Mononuclear cell (primary cell): ENCODE results near the gene ZBTB6. TPM values are rescaled to one million over a fixed set of nuclear protein-coding genes. Genes with fewer than 3 reads are reported as not detected.
"Not testable (repeated sequence)": the region's sequence is repeated elsewhere in the genome, so short reads cannot be mapped to it uniquely, and the experiment has no call there.

Experiments
- H3K27me3 ChIP-seq: 2 replicates; pipeline ENCODE4 v1.6.0; 2011; ENCODE audit warnings: low read length, control low read depth; ENCODE audit not compliant: insufficient read depth
- H3K4me1 ChIP-seq: 2 replicates; pipeline ENCODE4 v1.5.1; 2011; ENCODE audit warnings: mild to moderate bottlenecking, low read length, control low read depth; ENCODE audit not compliant: insufficient read depth
- H3K4me3 ChIP-seq: 2 replicates; pipeline ENCODE4 v1.5.1; 2011; ENCODE audit warnings: mild to moderate bottlenecking, low read length, moderate library complexity
- H3K9me3 ChIP-seq: 2 replicates; pipeline ENCODE4 v1.5.1; 2011; ENCODE audit warnings: low read depth, mild to moderate bottlenecking, control low read depth, low read length
- total RNA-seq: library from RNA; depleted of rRNA; stranded (reverse); fragments of >200 nt; gene quantifications from one replicate; pipeline ENCODE4 v1.2.3, GENCODE V29; 2012

The ZBTB6 gene
- total RNA-seq, 1 donor, result 11.2 TPM

- Histone ChIP-seq H3K9me3 (no peaks in the 10 kb centered on the region), H3K4me3 (no peak overlapping the region), H3K27me3 (no peaks in the 10 kb centered on the region), H3K4me1 (peaks cover 24% of the 10 kb centered on the region)
Measured at GRCh38 chr9:122939601-122940000, 26.5 kb upstream of the ZBTB6 start.

GRCh38 chr9:122936883-122937282, 23.8 kb upstream of the ZBTB6 start:
- Histone ChIP-seq H3K9me3 (no peaks in the 10 kb centered on the region), H3K4me3 (no peak overlapping the region), H3K27me3 (no peaks in the 10 kb centered on the region), H3K4me1 (peaks cover 29% of the 10 kb centered on the region)

- Histone ChIP-seq H3K4me1 (peaks cover 26% of the 10 kb centered on the region), H3K4me3 (no peak overlapping the region), H3K27me3 (no peaks in the 10 kb centered on the region), H3K9me3 (no peaks in the 10 kb centered on the region)
Measured at GRCh38 chr9:122936464-122936863, 23.3 kb upstream of the ZBTB6 start.

DNA sequence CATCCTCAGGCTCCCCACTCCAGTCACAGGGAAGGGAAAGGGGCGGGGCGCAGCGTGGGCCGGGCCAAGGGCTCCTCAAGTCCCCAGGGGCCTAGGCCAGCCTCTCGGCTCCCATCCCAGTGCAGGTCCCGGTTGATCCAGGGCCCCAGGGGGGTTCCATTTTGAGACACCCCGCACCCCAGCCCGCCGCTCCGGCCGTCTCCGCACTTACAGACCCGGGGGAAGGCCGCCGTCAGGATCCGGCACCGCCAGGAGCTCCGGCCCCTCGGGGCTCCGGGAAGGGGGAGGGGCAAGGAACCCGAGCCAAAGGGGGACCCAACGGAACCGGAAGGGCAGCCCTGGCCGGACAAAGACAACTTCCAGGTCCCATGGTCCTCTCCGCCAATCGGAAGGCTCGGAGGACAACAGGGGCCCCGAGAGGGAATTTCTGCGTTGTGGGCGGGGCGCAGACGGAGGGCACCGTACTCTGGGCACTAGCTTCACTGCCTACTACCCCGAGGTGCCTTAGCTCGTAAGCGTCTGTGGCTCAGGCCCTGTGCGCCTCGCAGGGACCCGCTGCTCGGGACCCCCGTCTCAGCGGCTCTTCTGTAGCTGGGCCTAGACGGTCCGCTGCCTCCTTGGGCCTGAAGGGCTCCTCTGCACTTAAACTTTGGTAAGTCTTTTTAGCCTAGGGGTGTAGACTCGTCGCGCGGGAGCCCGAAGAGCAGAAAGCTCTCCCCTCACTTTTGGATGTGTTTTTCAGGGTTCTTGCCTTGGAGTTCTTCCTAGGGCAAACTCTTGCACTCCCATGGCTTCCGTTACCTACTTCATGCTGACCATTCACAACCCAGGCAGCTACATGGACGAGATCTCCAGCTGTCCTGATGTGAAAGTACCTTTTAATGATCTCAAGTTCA, 18.4 kb upstream of the ZBTB6 start, which contains the start of gene ZBTB26:
Gene ZBTB26 (minus strand): TSS at position 287 of the 896 bp plus-strand sequence. CDS start 11,578 bp downstream, outside the sequence.
- Histone ChIP-seq H3K4me1 (peaks cover 28% of the 10 kb centered on the region), H3K9me3 (no peaks in the 10 kb centered on the region), H3K4me3 (peak within 1 kb of the TSS; percentile 84), H3K27me3 (no peaks in the 10 kb centered on the region)

- Histone ChIP-seq H3K27me3 (no peaks in the 10 kb centered on the region), H3K4me1 (peaks cover 28% of the 10 kb centered on the region), H3K9me3 (no peaks in the 10 kb centered on the region), H3K4me3 (peak overlapping the region; percentile 84)
Measured at GRCh38 chr9:122930541-122931225, 17.6 kb upstream of the ZBTB6 start.

- H3K27me3 ChIP-seq, result no peaks in the 10 kb centered on the region
- H3K4me1 ChIP-seq, result peaks cover 28% of the 10 kb centered on the region
- H3K9me3 ChIP-seq, result no peaks in the 10 kb centered on the region
- H3K4me3 ChIP-seq, result no peak overlapping the region
Measured at GRCh38 chr9:122929796-122930354, 16.8 kb upstream of the ZBTB6 start.

- Histone ChIP-seq H3K4me1 (no peaks in the 10 kb centered on the region), H3K9me3 (no peaks in the 10 kb centered on the region), H3K4me3 (no peak overlapping the region), H3K27me3 (no peaks in the 10 kb centered on the region)
Measured at GRCh38 chr9:122923947-122924346, 10.8 kb upstream of the ZBTB6 start.

DNA sequence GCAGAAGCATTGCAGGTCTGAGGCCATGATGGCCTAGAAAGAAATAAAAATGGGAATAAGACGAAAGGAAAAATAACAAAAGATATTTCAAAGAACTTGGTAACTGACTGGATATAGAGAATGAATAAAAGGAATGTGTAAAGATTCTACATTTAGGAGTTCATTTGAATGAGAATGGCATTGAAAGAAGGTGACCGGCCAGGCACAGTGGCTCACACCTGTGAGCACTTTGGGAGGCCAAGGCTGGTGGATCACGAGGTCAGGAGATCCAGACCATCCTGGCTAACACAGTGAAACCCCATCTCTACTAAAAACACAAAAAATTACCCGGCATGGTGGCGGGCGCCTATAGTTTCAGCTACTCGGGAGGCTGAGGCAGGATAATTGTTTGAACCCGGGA, 9.6 kb upstream of the ZBTB6 start:
- Histone ChIP-seq H3K4me1 (no peaks in the 10 kb centered on the region), H3K9me3 (no peaks in the 10 kb centered on the region), H3K4me3 (no peak overlapping the region), H3K27me3 (no peaks in the 10 kb centered on the region)

GRCh38 chr9:122918310-122918709, 5.2 kb upstream of the ZBTB6 start:
- no peak overlapping the region for H3K4me3 ChIP-seq
- H3K4me1 ChIP-seq, result peaks cover 5% of the 10 kb centered on the region
- no peaks in the 10 kb centered on the region for H3K27me3 ChIP-seq
- no peaks in the 10 kb centered on the region for H3K9me3 ChIP-seq

- Histone ChIP-seq H3K27me3 (no peaks in the 10 kb centered on the region), H3K9me3 (no peaks in the 10 kb centered on the region), H3K4me3 (peak overlapping the region; percentile 61), H3K4me1 (peaks cover 17% of the 10 kb centered on the region)
Measured at GRCh38 chr9:122912671-122912963, 506 bp downstream of the ZBTB6 start.

DNA sequence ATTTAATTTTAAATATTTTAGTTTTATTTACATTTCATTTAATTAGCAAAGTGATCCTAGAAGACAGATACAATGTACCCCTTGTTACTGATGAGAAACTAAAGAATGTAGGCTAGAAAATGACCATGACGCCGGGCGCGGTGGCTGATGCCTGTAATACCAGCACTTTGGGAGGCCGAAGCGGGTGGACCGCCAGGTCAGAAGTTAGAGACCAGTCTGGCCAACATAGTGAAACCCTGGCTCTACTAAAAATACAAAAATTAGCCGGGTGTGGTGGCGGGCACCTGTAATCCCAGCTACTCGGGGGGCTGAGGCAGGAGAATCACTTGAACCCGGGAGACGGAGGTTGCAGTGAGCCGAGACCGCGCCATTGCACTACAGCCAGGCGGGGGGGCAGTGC, 7.0 kb downstream of the ZBTB6 start:
- not testable (repeated sequence) for H3K27me3 ChIP-seq, H3K9me3 ChIP-seq, H3K4me3 ChIP-seq
- peaks cover 19% of the 10 kb centered on the region for H3K4me1 ChIP-seq

DNA sequence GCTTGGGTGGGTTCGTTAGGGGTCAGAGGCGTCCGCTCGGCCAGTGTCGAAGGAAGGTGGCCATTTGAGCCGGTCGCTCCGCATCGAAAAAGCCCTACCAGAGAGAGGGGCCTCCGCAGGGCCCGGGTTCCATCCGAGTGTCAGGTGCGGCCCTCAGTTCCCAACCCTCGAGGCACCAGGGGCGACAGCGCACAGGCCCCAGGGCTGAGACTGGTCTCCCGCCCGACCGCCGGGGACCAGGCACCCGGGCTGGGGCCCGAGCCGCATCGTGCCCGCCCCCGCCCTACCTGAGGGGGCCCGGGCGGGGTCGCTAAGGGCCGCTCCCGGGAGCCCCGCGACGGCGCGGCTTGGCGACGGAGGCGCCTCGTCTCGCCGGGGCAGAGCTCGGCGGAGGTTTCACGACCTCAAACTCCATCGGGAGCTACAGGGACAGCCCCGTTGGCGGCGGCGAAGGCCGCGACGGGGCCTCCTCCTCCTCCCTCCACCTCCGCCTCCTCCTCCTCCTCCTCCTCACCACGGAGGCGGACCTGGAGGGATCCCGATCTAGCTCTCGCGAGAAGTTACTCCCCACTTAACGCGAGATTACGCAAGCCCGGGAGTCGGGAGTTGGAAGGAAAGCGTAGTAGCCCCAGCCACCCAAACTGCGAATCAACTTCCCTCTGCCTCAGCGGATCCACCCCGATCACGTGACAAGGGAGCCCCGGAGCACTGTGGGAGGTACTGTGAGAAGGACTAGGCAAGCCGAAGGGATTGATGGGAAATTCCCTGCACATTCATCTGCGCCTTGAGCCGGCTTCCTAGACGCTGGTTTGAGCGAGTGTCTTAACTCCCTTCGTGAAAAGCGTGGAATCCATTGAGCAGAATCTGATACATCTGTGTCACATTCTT, 8.1 kb downstream of the ZBTB6 start, which contains the start of gene RC3H2:
Gene RC3H2 (minus strand): TSS at position 537 of the 888 bp plus-strand sequence. CDS start 7,850 bp downstream, outside the sequence.
- peaks cover 19% of the 10 kb centered on the region for H3K4me1 ChIP-seq
- peak within 1 kb of the TSS; percentile 76 for H3K4me3 ChIP-seq
- H3K27me3 ChIP-seq, result no peaks in the 10 kb centered on the region
- H3K9me3 ChIP-seq, result no peaks in the 10 kb centered on the region

DNA sequence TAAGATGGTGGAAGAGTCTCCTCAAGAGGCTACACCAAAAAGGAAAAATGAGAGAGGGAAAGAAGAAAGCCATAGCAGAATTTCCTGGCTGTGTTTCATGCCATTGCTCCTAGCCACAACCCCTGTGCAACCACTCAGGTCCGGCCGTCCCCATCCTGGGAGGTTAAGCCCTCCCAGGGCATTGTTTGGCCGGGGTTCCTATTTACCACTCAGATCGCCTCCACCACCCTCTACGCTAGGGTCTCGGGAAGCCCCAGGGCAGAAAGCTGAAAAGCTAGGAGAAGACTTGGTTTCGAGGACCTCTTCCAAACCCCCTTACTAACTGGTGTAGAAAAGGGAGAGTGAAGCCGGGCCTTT, 8.7 kb downstream of the ZBTB6 start:
- Histone ChIP-seq H3K4me3 (peak overlapping the region; percentile 76), H3K4me1 (peaks cover 19% of the 10 kb centered on the region), H3K27me3 (no peaks in the 10 kb centered on the region), H3K9me3 (no peaks in the 10 kb centered on the region)

- Histone ChIP-seq H3K4me1 (peaks cover 22% of the 10 kb centered on the region), H3K9me3 (no peaks in the 10 kb centered on the region), H3K4me3 (no peak overlapping the region), H3K27me3 (no peaks in the 10 kb centered on the region)
Measured at GRCh38 chr9:122900791-122901190, 12.3 kb downstream of the ZBTB6 start.
